Measurements from ENCODE around the gene SLC35F6. TPM values are rescaled to one million over a fixed set of nuclear protein-coding genes. Genes with fewer than 3 reads are reported as not detected.

SLC35F6 gene
- total and polyA plus RNA-seq, 9 of the 15 experiments (the other 6 are each of a cell fraction or from before 2014, with no cell fraction given): 11.9 to 47.3 (median 22.5) TPM

DNA sequence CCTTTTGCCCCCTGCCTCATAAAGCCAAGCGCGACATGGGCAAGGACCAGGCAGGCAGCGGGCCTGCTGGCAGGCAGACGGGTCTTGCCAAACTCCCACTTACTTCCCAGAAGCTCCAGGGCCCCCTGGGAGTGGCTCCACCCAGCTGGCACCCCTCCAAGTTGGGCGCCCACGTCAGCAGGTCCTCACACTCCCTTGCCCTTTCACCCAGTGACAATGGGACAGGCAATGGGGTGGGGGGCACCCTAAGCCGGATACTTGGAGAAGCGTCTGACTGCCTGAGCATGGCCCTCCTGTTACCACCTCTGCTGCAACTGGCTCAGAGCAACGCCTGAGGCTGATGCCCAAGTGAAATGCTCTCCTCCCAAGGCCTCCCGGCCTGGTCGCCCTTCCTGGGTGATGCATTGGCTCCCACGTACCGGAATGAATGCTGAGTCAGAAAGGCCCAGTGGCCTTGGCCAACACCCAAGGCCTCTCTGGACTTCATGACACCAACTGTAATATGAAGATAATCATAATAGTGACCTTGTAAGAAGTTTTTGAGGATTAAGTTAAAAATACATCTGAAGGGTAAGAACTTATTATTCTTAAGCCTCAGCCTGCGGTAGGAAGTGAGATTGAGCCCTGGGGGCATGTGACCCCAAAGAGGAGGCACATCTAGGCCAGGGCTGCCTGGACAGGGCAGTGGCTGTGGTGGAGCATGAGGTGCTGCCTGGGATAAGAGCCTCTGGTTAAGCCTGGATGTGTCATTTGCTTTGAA, 39.9 kb upstream of the SLC35F6 start (continued):
- TF ChIP-seq C11orf30 (IDR thresholded peaks at IDR 0.05; ENCODE audit: low read depth) (peak; percentile 94), E2F5 (CRISPR knock-in tag; IDR thresholded peaks at IDR 0.05) (no peak), ARHGAP35 (IDR thresholded peaks at IDR 0.05; ENCODE audit: partially characterized antibody) (no peak), ZNF518B (CRISPR knock-in tag; IDR thresholded peaks at IDR 0.05) (no peak), EWSR1 (IDR thresholded peaks at IDR 0.05; ENCODE audit: borderline replicate concordance, low read depth, partially characterized antibody) (no peak), ZNF583 (CRISPR knock-in tag; IDR thresholded peaks at IDR 0.05) (no peak), HMG20B (CRISPR knock-in tag; IDR thresholded peaks at IDR 0.05) (no peak), ETV1 (tag; conservative IDR thresholded peaks at IDR 0.05; ENCODE audit: low read depth) (peak; percentile 54), ATF7 (IDR thresholded peaks at IDR 0.05) (no peak), MTA3 (IDR thresholded peaks at IDR 0.05; ENCODE audit: borderline replicate concordance) (no peak), LEF1 (IDR thresholded peaks at IDR 0.05) (no peak), MAFF (IDR thresholded peaks at IDR 0.05; ENCODE audit: low read length) (peak; percentile 74), ZKSCAN1 (IDR thresholded peaks at IDR 0.05; ENCODE audit: low read depth, low read length) (no peak), CHD1 (IDR thresholded peaks at IDR 0.05; ENCODE audit: low read length) (no peak), CREB1 (IDR thresholded peaks at IDR 0.05) (no peak), CREB1 (CRISPR knock-in tag; IDR thresholded peaks at IDR 0.05) (peak; percentile 30; the same call in 1 of the 2 replicates), ZNF184 (CRISPR knock-in tag; IDR thresholded peaks at IDR 0.05) (no peak), ZNF696 (CRISPR knock-in tag; conservative IDR thresholded peaks at IDR 0.05) (no peak), DNMT1 (IDR thresholded peaks at IDR 0.05) (no peak), ZNF436 (CRISPR knock-in tag; IDR thresholded peaks at IDR 0.05) (no peak), KLF16 (IDR thresholded peaks at IDR 0.05) (no peak)
- TF ChIP-seq, protein P1, sequence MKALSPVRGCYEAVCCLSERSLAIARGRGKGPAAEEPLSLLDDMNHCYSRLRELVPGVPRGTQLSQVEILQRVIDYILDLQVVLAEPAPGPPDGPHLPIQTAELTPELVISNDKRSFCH (CRISPR knock-in tag; IDR thresholded peaks at IDR 0.05): no peak
- TF ChIP-seq, protein P1 (tag; IDR thresholded peaks at IDR 0.05): no peak
- TF ChIP-seq, protein P2, sequence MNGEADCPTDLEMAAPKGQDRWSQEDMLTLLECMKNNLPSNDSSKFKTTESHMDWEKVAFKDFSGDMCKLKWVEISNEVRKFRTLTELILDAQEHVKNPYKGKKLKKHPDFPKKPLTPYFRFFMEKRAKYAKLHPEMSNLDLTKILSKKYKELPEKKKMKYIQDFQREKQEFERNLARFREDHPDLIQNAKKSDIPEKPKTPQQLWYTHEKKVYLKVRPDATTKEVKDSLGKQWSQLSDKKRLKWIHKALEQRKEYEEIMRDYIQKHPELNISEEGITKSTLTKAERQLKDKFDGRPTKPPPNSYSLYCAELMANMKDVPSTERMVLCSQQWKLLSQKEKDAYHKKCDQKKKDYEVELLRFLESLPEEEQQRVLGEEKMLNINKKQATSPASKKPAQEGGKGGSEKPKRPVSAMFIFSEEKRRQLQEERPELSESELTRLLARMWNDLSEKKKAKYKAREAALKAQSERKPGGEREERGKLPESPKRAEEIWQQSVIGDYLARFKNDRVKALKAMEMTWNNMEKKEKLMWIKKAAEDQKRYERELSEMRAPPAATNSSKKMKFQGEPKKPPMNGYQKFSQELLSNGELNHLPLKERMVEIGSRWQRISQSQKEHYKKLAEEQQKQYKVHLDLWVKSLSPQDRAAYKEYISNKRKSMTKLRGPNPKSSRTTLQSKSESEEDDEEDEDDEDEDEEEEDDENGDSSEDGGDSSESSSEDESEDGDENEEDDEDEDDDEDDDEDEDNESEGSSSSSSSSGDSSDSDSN (IDR thresholded peaks at IDR 0.05; ENCODE audit: borderline replicate concordance in 1 of 2, low read depth in 2 of 2, low read length in 2 of 2): 0 out of 4 replicates have a peak, but pooled peaks of 1 of the 2 experiments have one; percentile 45

Data from K562 (cell line).